HG02623 (cell line): ENCODE data around the gene CAMTA1.

Experiments used
- ATAC-seq: cut with Tn5 transposase; IDR thresholded peaks from one replicate; pipeline ENCODE4 v1.9.1; 2021; ENCODE audit warnings: moderate library complexity; ENCODE audit not compliant: unreplicated experiment

The CAMTA1 gene

DNA sequence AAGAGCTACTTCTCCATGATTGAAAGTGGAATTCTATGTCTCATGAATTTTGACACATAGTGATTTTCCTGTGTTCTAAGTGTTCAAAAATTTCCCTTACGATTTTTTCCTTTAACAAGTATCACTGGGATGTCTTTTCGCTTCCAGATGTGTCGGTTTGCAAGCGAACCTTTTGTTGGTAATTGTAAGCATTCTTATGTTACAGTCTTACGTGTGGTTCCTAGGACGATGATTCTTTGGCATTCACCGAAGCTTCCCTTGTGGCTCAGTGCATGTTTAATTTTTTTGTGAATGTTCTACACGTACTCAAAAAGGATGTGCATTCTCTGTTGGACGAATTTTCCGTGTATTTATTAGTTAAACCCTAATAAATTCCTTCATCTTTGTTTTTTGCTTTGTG lies 211.6 kb downstream of the CAMTA1 start:
- no peak for ATAC-seq

DNA sequence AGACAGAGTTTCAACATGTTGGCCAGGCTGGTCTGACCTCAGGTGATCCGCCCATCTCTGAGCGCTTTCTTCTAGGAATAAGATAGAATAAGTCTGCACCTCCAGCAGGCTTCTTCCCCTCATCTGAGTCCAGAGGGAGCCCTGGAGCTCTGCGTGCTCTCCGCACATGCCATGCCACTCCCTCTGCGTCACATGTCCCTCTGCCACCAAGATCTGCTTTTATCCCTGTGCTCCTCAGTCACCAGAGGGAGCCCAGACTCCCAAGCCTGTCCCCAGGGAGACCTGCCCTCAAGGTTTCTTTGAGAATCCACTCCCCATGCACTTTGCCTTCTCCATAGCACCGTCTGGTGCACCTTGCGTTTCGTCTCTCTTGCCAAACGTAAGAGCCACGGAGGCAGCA lies 213.0 kb downstream of the CAMTA1 start:
- no peak for ATAC-seq

DNA sequence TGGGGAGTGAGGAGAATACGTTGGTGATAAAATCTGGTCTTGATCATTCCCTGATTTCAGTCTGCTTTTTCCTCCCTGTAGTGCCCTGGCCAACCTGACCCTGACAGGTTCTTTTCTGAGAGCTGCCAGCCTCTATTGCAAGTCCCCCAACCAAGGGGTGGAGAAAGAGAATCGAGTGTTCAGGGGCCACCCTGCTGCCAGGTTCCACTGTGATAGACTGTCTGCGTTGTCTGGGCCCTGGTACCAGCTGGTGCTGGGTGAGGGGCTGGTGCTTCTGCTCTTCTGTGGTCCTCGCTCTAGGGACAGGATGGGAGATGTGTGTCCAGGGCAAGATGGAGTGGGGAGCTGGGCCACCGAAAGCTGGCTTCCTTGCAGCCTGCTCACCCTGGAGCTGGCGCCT lies 214.6 kb downstream of the CAMTA1 start:
- ATAC-seq = no peak

DNA sequence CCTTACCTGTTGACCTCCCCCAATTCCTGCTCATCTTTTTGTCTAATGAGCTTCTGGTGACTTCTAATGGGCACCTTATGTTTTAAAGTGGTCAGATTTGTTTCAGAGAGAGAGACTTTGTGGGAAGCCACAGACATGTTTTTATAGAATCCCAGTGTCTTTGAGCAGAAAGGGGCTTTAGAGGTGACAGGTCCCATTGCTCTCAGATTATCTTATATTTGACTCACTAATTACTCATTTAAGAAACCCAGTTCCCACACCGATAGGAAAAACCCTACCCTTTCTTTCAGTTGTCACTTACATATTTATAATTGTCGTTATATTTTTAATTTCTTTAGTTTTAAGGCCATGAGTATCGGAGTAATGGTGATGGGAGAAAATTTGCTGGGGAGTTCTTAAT lies 215.5 kb downstream of the CAMTA1 start:
- ATAC-seq = no peak

DNA sequence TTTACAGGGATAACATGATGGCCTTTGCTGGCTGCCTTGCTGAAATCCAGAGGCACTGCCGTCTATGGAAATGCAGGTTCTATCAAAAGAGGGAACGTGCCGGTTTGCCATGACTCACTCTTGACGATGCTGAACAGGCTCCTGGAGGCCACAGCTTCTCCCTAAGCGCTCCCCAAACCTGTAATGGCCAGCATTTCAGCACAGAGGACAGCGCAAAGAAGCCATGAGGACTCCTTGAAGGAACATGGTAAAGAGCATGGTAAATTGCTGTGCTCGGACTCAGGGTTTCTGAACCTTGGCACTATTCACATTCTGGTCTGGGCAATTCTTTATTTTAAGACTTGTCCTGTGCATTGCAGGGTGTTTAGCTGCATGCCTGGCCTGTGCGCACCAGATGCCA lies 217.5 kb downstream of the CAMTA1 start:
- ATAC-seq = no peak

DNA sequence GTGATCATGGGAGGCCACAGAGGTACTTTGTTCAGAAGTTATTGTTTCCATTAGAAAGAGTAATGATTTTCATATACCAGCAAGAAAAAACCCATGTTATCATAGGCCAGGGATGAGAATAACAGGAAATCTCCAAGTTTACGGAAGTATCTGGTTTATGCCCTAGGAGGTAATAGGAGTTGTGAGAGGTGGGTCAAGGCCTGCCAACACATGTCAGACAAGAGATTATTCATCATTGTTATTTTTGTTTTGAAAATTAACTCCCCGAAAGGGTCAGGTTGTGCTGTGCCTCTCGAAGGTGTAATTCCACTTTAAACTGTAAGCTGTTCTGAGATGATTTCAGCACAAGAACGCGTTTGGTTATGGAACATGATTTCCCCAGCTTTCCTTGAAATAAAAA lies 218.4 kb downstream of the CAMTA1 start:
- no peak for ATAC-seq

DNA sequence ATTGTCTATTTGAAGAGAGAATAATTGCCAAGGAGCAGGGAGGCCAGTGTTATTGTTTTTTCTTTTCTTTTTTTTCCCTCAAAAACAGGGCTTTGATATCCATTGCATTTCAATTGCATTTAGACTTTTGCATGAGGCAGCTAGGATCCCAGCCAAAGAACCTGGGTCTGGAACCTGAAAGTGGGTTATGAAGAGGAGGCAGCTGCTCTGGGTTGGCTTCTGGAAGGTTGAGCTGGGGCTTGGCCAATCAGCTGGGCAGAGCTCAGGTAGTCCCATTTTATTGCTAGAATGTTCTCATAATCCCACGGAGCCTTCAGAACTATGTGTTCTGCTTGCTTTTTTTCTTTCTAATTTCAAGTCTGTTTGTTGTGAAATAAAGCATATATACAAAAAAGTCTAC lies 218.9 kb downstream of the CAMTA1 start:
- no peak for ATAC-seq

DNA sequence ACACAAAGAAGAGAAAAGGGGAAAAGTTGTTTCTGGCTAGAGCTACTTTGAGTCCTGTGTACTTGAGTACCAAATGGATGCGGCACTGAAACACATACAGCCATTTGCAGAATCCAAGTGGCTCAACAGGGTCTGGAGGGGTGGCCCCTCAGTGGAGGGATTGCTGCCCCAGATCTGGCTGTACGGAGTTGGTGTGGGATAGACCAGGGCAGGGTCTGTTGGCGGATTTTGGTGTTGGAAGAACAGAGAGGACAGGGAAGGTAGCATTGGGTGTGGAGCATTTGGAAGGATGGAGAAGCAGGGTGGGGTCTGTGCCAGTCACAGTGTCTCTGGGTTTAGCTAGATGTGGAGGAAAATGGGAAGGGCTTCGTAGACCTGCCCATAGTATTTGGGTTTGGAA lies 220.5 kb downstream of the CAMTA1 start:
- ATAC-seq = no peak

DNA sequence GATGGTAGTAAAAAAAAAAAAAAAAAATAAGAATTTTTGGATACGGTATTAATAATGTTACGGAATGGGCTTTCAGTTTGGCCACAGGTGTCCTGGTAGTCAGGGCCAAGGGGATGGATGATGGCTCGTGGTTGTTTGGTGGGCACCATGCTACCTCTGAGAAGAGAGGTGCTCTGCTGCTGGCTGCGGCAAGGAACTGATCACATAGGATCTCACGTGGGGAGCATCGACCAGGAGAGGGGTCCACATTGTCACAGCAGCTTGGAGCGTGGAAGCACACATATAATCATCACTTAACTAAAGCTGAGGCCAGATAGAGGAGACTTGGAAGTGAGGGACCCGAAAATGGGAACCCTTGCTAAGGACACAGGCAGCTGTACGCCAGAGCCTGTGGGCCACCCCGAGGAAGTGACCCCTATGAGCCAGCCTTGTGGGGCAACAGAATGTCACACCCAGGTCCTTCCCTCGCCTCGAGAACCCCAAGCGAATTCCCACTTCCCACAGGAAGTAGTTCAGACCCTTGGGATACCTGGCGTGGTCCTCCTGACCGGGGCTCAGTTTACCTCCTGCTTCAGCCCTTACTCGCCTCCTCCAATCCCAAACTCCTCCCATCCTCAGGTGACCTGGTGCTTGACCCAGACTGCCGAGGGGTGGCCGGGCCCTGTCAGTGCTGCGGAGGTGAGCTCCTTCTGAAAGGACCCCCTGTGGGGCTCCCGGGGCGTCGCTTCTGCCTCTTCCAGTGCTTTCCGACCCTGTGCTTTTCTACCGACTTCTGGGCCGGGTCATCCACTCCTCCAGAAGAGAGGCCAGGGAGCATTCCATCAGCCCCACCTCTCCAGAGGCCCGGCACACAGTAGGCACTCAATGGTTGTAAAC lies 222.0 kb downstream of the CAMTA1 start:
- no peak for ATAC-seq

DNA sequence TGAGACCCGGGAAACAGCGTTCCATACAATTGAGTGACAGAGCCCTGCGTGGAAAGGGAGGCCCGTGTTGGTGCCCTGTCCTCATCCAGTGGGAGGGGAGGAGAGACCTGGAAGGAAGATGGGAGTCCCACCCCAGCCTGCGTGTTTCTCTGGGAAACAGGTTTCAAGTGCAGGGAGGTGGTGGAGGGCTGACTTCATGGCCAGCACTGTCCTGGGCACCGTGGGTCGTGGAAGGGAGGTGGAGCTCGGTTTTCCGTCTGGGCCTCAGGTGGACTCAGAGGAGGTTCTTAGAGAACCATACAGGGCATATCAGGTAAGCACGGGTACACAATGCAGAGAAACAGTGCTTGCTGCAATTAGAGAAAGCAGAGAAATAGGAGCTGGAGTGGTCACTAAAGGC lies 222.6 kb downstream of the CAMTA1 start:
- no peak for ATAC-seq

DNA sequence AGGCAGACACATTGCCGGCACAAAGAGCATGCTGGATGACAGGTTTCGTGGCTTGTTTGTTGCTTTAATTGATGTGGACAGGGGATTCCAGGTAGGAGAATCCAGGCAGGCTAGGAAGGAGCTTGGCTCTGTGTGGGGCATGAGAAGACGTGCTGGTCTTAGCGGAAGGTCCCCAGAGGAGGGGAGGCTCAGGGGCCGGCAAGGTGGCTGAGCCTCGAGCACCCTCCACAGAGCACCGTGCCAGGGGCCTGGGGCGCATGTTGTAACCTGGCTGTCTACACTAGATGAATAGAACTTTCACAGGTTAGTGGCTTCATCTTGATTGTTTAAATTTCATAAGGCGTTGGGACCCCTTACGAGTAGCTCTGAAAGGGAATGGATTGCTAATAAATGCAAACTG lies 223.1 kb downstream of the CAMTA1 start:
- ATAC-seq = no peak

DNA sequence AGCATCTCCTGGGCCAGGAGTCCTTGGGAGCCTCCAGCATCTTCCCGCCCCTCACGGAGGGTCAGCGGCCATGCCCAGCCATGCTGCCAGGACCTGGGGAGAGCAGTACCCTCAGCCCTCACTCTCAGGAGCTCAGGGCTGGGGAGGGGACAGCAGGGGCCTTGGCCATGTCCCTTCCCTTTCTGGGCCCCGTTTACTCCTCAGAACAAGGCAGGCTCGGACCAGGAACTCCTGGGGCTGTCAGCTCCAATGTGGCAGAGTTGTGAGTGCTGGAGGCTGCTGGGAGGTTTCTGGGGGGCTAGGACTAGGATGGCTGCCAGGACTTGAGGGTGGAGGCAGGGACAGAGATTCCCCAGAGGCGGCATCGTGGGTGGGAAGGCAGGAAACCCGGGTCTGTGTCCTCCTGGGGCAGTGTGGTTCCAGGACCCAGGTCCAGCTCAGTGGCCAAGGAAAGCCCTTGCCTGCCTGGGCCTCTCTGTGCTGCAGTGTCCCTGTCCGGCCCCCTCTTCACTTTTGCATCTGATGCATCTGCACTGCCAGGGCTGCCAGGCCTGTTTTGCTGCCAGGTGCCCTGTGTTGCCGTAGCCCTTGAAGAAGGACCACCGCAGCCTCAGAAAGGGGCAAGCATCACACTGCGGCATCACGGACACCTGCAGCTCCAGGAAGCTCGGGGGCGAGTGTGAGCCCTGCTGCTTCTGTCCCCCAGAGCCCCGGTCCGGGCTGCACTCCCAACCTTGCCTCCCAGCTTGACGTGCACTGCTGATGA lies 223.9 kb downstream of the CAMTA1 start:
- no peak for ATAC-seq

DNA sequence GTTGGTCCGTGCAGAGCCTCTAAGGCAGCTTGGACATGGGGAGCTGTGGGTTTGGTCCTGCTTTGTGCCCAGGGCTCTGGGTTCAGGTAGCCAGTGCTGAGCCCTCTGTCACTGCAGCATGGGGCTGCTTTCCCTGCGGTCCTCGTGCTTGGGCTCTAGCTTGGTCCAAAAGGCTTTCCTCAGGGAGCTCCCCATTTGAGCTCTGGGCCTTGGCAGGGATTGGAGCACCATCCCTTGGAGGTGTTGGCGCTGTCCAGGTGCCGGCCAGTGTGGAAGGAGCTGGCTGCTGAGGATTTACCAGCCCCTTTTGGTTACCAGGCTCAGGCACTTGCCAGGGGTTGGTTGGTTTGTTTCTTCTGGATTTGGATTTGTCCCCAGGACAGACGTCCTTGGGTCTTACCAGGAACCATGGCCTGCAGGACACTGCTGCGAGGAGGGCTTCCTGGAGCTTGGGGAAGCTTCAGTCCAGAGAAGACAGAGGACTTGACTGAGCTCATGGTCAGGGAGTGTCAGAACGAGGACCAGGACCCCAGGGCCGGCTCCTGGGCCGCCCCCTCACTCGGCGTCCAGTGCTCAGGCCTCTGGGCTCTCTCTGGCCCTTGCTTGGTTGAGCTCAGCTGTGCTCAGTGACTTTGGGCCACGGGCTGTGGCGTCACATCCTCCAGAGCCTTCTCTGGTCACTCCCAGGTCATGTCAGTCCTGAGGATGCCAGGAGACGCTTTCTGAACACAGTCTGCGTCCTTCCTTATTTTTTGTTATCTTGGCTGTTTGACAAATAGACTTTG lies 224.7 kb downstream of the CAMTA1 start:
- ATAC-seq = no peak

DNA sequence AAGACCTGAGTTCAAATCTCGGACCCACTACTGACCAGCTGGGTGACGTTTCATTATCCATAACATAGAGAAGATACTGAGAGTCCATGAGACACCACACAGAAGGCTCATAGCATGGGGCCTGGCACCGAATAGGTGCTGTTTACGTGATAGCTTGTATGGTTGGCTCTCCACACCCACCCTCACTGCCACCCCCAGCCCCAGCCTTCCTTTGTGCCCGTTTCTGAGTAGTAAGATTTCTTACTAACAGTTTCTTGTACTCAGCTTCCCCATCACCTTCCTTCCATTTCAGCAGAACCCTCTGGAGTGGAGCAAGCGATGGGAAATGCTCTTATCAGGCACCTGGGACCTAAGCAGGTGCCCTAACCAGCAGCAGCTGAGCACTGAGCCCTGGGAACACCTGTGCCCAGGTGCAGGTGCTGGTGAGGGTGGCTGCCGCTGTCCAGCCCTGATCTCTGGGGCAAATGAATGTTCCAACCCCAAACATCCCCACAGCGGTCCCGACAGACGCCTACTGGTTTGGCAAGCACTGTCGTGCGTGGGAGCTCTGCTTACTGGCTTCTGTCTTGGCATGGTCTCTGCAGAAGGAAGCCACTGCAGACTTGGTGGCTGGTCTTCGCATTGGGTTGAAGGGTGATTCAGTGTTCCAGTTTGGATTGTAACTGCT lies 225.4 kb downstream of the CAMTA1 start:
- ATAC-seq = no peak

DNA sequence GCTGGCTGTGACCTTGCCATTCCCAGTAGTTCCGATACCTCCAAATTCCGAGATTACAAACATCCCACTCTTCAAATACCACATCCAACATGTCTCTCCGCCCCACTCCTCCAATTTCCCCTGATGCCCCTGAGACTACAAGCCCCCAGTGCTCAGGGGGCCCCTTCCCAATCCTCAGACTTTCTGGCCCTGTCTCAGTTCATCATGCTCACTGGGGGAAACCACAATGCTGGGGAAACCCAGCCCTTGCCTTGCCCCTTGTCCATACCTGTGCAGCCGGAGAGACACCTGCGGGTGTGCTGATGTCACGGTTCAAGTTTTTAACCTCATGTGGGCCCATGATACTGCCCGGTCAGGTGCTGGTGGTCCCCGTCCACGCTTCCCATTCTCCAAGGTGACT lies 226.6 kb downstream of the CAMTA1 start:
- no peak for ATAC-seq

DNA sequence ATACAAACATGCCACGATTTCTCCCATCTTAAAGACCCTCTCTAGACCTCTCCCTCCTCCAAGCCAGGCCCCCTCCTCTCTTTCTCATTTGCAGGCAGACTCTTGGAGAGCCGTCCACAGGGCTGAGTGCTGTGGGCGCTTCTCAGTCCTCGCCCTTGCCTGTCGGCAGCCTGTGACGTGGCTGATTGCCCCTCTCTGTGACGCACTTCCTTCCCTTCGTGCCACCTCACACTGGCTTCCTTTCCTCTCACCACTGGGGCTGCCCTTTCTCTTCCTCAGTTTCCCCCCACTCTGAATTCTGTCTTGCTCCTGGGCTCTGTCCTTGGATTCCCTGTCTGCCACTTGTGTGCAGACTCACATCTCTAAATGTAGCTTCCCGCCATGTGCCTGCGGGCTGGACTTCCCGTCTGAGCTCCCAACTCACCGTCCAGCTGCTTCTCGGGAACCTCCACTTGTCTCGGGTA lies 227.2 kb downstream of the CAMTA1 start:
- no peak for ATAC-seq

DNA sequence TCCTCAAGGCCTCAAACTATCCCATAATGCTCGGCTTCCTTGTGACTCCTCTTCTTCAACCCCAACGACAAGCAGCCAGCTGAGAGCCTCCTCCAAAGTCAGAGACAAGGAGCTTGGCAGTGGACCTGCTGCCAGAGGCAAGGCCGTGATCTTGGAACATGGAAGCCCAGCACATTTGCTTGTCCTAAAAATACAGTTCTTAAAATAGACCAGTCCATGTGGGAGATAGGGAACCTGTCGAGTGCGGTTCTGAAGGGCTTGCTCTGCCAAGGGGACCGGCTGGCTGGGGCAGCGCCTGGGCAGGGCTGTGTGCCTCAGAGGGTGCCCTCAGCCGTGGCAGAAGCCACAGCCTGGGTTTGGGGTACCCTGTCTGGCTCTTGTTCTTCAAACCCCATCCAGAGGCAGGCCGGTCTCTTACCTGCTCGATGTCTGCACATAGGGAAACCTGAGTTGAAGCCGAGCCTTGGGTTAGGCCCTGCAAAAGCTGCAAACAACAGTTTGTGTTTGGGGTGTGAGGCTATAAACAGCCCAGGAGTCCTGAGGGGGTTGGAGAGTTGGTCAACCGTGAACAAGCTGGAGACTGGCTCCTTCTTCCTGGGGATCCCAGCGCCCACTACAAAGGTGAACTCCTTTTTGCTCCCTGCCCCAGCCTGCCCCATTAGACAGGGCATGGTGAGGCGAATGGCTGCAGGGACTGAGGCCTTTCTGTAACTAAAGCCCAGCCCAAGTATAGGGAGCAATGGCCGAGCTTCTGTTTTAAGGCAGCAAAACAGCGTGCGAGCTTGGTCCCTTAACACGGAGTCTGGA lies 228.8 kb downstream of the CAMTA1 start:
- no peak for ATAC-seq

DNA sequence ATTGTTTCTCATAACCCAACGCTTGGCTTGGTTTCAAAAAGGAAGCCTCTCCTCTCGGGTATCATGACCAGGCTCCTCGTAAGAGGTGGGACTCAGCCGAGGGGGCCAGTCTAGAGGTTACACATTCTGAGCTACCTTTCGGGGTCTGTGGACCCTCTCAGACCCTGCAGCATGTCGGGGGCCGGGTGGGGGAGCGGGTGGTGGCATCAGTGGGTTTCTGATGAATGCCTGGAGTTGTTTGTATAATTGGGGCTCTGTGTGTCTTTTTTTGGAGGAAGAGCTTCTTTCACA lies 229.3 kb downstream of the CAMTA1 start:
- no peak for ATAC-seq

DNA sequence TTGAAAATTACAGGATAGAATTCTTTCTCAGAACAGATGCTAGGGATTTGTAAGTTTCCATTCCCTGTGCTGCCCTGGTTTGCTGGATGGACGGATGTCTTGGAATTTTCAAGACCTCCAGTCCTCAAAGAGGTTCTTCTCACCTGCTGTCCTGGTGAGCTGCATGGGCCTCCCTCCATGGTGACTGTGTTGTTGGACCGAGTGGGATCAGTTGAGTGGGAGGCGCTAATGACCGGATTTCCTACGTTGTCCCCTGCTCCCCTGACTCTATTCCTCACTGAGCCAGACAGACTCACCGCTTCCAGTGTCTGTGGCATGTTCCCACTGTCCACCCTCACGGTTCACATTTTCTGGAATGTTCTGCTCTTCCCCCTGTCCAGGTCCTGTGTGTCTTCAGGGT lies 229.8 kb downstream of the CAMTA1 start:
- ATAC-seq = no peak

DNA sequence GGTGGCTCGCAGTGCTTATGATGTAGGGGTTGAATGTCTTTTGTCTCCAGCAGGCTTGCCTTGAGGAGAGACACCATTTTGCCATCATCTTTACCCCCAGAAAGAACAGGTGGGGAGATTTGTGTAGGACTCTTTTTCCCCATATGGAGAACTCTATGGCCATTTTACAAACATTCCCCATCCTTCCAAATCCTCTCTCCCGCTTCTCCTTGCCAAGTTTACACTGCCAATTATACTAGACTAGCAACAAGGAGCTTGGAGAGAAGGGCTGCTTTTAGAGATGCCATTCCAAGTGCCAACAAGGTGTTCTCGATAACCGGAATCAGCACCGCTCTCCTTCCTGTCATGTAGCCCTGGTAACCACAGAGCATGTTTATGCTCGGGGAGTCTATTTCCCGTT lies 233.1 kb downstream of the CAMTA1 start:
- ATAC-seq = no peak
